ENCODE data around the gene CBR1.
A peak's percentile ranks its signal among the peaks of the same experiment; 100 is the strongest.
"Not testable (repeated sequence)": the region's sequence is repeated elsewhere in the genome, so short reads cannot be mapped to it uniquely, and the experiment has no call there.

CBR1 gene

DNA sequence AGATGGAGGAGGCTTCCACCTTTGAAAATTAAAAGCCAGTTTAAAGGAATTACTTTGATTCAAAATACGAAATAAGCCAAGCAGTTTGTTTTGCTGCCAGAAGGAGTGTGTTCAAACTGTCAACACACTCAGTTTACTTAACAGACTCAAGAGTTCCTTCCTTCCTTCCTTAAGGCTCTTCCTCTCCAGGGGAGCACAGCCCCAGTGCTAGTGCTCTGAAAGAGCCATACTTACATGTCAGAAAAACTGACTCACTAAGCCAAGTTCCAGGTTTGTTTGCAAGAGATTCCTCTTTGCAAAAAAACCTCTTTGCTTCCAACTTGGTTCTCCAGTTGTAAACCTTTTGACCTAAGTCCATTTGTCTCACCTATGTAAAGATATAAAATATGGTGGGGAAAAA is 23.8 kb upstream of the CBR1 start:
- DNase-seq, result no peak

DNA sequence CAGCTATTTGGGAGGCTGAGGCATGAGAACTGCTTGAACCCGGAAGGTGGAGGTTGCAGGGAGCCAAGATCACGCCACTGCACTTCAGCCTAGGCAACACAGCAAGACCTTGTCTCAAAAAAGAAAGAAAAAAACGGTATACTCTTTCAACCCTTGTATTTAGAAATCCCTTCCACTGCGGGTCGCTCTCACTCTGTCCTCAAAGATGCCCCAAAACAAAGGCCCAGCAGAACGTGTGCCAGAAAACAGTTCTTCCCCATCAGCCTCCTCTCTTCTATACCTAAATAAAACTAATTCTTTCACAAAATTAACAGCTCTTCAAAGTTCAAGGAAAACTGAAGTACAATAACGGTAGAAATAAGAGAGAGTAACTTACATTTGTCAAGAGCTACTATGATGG is 22.7 kb upstream of the CBR1 start:
- DNase-seq, result no peak

- DNase-seq, result no peak
These were observed 21.5 kb upstream of the CBR1 start for GRCh38 chr21:36048357-36048756.

- no peak for DNase-seq
These were observed 16.7 kb upstream of the CBR1 start for GRCh38 chr21:36052860-36053714.

GRCh38 chr21:36053715-36054062 is 16.1 kb upstream of the CBR1 start:
- no peak for DNase-seq

- no peak for DNase-seq
These were observed 14.3 kb upstream of the CBR1 start for GRCh38 chr21:36055551-36055950.

DNA sequence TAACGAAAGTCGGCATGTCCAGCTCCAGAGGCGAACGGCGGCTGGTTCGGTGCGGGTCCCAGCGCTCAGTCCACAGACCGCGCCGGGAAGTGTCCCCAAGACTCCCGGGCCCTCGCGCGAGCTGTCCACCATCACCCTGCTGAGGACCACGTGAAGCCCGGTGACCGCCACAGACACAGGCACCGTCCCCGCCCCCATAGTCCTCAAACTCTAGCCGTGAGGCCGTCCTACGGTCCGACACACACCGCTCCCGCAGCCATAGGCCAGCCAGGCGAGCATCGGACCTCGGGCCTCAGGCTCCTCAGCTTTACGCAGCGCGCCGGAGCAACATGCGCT is 10.0 kb upstream of the CBR1 start:
- no peak for DNase-seq

- peak; percentile 99 for DNase-seq
These were observed 9.5 kb upstream of the CBR1 start, which contains the start of gene SETD4 for GRCh38 chr21:36060159-36060921. SETD4 (minus strand) TSS chr21:36060526; CDS start chr21:36058888, 1,638 bp downstream.

DNA sequence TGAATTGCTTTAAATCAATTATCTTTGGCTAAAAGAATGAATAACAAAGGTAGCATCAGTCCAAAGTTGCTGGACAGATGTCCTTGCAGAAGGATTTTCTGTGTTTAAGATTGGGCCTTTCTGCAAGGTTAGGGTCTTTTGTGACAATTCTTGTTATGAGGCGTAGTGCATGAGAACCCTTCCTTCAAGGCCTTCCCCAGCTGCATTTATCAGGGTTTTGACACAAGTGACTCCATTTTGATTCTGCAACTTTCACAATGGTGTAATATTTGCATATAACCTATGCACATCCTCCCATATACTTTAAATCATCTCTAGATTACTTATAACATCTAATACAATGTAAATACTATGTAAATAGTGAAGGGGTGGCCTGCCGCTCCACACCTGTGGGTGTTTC is 8.4 kb upstream of the CBR1 start:
- no peak for DNase-seq

DNA sequence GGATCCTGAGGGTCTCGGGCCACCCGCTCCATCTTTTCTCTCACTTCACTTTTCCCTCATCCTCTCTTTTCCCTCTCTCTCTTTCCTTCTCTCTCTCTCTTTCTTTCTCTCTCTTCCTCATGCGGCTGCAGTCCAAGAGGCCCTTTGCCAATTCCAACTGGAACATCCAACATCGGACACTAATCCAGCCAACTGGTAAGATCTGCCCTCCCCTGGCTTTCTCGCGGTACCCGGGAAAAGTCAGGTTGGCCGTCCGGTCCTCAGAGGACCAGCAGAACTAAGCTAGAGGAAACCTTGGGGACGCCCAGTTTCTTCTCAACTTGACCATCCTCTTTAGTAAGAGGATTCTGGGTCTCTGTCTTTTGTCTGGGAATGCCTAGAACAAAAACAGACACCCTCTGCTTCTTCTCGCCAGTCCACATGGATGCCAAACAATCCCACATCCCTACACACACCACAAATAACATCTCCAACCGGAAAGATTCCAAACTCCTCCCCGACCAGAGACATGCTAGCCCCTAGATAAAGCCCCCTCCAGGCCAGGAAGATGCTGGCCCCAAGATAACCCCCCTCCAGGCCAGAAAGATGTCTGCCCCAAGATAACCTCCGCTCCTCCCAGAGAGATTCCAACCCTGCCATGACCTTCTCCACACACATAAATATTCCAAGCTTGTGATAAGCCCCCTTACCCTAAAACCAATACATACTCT is 6.3 kb upstream of the CBR1 start:
- no peak for DNase-seq

- DNase-seq, result no peak
These were observed 5.8 kb upstream of the CBR1 start for GRCh38 chr21:36064085-36064460.

GRCh38 chr21:36065497-36066036 is 4.3 kb upstream of the CBR1 start:
- no peak for DNase-seq

GRCh38 chr21:36068748-36069398 is 951 bp upstream of the CBR1 start:
- no peak for DNase-seq

DNA sequence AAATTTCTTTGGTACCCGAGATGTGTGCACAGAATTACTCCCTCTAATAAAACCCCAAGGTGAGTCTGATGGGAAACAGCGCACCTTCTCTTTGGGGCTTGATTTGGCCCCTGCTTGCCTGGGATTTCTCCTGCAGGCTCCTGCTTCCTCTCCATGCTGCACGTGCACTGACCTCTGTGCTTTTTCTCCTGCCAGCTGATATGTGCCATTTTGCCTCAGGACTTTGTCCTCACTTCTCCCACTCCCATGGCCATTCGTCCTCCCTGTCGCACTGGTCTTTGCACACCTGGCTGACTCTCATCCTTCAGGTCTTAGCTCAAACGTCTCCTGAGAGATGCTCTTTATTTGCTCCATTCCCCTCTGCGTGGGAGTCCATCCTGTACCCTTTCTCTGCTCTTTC is 1.2 kb downstream of the CBR1 start:
- no peak for DNase-seq

GRCh38 chr21:36072453-36073162 is 2.8 kb downstream of the CBR1 start:
- no peak for DNase-seq

DNA sequence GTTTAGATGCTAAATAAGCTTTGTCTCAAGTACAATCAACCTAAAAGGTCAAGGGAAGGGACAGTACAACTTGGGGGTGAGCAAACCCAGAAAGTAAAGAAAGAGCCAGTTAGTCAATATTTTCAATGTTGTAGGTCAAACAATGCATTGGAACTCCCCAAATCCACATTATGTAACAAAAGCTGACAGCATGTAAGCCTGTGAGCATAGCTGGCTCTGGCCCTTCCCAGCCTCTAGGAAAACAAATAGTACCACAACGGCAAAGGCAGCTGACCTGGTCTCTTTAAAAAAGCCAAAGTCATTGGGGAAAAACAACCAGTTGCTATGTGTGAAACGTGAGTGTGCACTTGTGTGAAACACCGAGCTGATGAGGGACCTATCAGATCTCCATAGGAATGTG is 3.4 kb downstream of the CBR1 start:
- no peak for DNase-seq

- DNase-seq, result not testable (repeated sequence)
These were observed 4.1 kb downstream of the CBR1 start for GRCh38 chr21:36073911-36074310.

DNA sequence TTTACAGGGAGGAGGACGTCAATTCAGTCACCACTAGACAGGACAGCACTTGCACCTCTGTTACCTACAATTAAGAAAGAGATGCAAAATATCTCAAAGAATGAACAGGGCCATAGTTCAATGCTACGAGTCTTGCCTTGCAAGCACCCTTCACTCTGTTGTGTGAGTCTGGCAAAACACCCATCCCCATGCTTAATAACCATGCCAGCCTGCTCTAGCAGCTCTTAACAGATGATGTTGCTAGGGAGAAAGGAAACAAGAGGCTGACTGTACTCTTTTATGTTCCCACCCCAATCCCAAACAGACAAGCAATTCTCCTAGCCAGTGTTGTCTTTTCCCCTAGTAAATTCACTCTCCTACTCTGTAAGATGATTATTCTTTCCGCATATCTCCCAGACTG is 5.3 kb downstream of the CBR1 start:
- DNase-seq, result no peak

- no peak for DNase-seq
These were observed 6.1 kb downstream of the CBR1 start for GRCh38 chr21:36075953-36076352.

- DNase-seq, result no peak
These were observed 7.2 kb downstream of the CBR1 start for GRCh38 chr21:36076878-36077655.

- DNase-seq, result no peak
These were observed 7.9 kb downstream of the CBR1 start for GRCh38 chr21:36077758-36078157.
